Natural killer cell (primary cell): ENCODE results near the gene PI4K2A. TPM values are rescaled to one million over a fixed set of nuclear protein-coding genes. Genes with fewer than 3 reads are reported as not detected.
A peak's percentile ranks its signal among the peaks of the same experiment; 100 is the strongest.
"Not testable (repeated sequence)": the region's sequence is repeated elsewhere in the genome, so short reads cannot be mapped to it uniquely, and the experiment has no call there.

Experiments
- ATAC-seq, 3 donors: fragments of 150-1000 bp in 2 of 3; fragments of 200-7000 bp in 1 of 3; cut with Tn5 transposase; 1 replicate in 1 of 3; 2 replicates in 2 of 3; pipeline ENCODE4 v1.10.0; 2021; ENCODE audit warnings: mild to moderate bottlenecking in 2 of 3, moderate library complexity in 2 of 3
- DNase-seq, 2 donors: peaks; one replicate each; pipeline versions ENCODE4 v3.0.0 to v3.0.0-alpha.2; 2013 to 2021; ENCODE audit warnings: mixed read lengths in 1 of 2
- H3K27ac ChIP-seq: one replicate; pipeline ENCODE4 v1.5.1; 2013; ENCODE audit warnings: mild to moderate bottlenecking, low read length
- H3K27me3 ChIP-seq: one replicate; pipeline ENCODE4 v1.6.1; 2013; ENCODE audit warnings: low read length; ENCODE audit not compliant: control insufficient read depth, insufficient read depth
- H3K36me3 ChIP-seq: one replicate; pipeline ENCODE4 v1.6.1; 2013; ENCODE audit warnings: low read length; ENCODE audit not compliant: control insufficient read depth, insufficient read depth
- H3K4me1 ChIP-seq: one replicate; pipeline ENCODE4 v1.6.1; 2013; ENCODE audit warnings: low read length; ENCODE audit not compliant: control insufficient read depth, insufficient read depth
- H3K4me3 ChIP-seq: one replicate; pipeline ENCODE4 v1.5.1; 2013; ENCODE audit warnings: low read length
- H3K9me3 ChIP-seq: one replicate; pipeline ENCODE4 v1.6.1; 2013; ENCODE audit warnings: low read length; ENCODE audit not compliant: control insufficient read depth, insufficient read depth
- H3K27ac Mint-ChIP-seq, 2 donors: one replicate each; pipeline ENCODE4 v1.8.0; 2022; ENCODE audit warnings: mild to moderate bottlenecking in 2 of 2, mixed read lengths in 2 of 2, moderate library complexity in 1 of 2
- H3K27me3 Mint-ChIP-seq, 2 donors: one replicate each; pipeline ENCODE4 v1.8.0; 2022; ENCODE audit warnings: low read depth in 2 of 2, mixed read lengths in 2 of 2
- H3K36me3 Mint-ChIP-seq: one replicate; pipeline ENCODE4 v1.8.0; 2022; ENCODE audit warnings: mixed read lengths
- H3K4me1 Mint-ChIP-seq, 2 donors: one replicate each; pipeline ENCODE4 v1.8.0; 2022; ENCODE audit warnings: mixed read lengths in 2 of 2
- H3K4me3 Mint-ChIP-seq: one replicate; pipeline ENCODE4 v1.8.0; 2022; ENCODE audit warnings: mild to moderate bottlenecking, moderate library complexity, mixed read lengths
- H3K9me3 Mint-ChIP-seq, 2 donors: one replicate each; pipeline ENCODE4 v1.8.0; 2022; ENCODE audit warnings: mixed read lengths in 2 of 2
- WGBS: methylation state at CpG from one replicate; pipeline ENCODE4 v1.1.7; 2013; ENCODE audit warnings: missing lambda C conversion rate; ENCODE audit not compliant: insufficient coverage; 5-methylcytosine and 5-hydroxymethylcytosine counted together
- intact Hi-C: fragments of 100-400 bp; cut with micrococcal nuclease; formaldehyde crosslinking; loops from one replicate; pipeline ENCODE4 v1.14.2; 2022
- total RNA-seq, 4 donors: library from RNA; stranded (reverse); fragments of 120-200 nt in 1 of 4; gene quantifications; one replicate each; pipeline versions ENCODE4 v1.2.3 to v1.2.4, GENCODE V29; 2013 to 2022
- TF ChIP-seq, protein P1 (sequence below): fragments of 200-600 bp; IDR thresholded peaks from one replicate; pipeline ENCODE4 v1.8.0; 2022; ENCODE audit warnings: antibody characterized with exemption

The PI4K2A gene
- total RNA-seq, 3 donors from 2014 or later (not counting 1 experiment from before 2014, with no cell fraction given), result 41.3 to 66.1 (median 60.0) TPM

DNA sequence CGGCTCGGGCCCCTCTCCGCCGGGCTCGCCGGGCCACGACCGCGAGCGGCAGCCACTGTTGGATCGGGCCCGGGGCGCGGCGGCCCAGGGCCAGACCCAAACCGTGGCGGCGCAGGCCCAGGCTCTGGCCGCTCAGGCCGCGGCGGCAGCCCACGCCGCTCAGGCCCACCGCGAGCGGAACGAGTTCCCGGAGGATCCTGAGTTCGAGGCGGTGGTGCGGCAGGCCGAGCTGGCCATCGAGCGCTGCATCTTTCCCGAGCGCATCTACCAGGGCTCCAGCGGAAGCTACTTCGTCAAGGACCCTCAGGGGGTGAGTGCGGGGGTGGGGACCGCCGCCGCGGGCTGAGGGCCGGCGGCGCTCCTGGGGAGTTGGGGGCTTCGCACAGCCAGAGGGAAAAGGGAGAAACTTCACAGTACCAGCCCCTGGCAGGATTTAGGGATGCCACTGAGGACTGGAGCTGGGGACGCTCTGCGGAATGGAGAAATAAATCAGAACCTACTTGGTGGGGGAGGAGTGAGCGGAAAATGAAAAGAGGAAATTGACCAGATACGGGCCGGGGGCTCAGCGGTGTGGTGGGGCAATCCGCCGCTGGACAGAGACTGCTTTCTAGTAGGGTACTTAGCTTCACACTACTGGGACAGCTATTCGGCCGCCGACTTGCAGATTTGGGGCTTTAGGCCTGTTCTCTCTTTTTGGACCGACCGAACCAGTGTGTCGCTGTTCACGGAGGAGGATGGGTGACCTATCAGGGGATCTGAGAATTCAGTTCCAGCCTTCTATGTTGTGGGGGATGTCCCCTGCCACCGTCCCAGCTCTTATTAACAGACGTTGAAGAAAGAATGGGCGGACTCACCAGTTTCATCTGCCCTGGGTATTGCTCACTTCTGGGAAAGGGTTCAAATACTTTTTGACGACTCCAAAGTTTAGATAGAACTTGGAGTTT is 669 bp downstream of the PI4K2A start:
- H3K9me3 Mint-ChIP-seq, result no peaks in the 10 kb centered on the region
- peaks cover 0 to 2% of the 10 kb centered on the region in 2 donors for H3K27me3 Mint-ChIP-seq
- peaks cover 8% of the 10 kb centered on the region for H3K36me3 ChIP-seq
- H3K27ac ChIP-seq, result peak overlapping the region; percentile 57
- peak; percentile 33 to 37 for DNase-seq
- WGBS, result 2% methylated on average over 67 of the region's 67 CpGs
- peak overlapping the region; percentile 99 for H3K4me3 Mint-ChIP-seq
- TF ChIP-seq, protein P1, sequence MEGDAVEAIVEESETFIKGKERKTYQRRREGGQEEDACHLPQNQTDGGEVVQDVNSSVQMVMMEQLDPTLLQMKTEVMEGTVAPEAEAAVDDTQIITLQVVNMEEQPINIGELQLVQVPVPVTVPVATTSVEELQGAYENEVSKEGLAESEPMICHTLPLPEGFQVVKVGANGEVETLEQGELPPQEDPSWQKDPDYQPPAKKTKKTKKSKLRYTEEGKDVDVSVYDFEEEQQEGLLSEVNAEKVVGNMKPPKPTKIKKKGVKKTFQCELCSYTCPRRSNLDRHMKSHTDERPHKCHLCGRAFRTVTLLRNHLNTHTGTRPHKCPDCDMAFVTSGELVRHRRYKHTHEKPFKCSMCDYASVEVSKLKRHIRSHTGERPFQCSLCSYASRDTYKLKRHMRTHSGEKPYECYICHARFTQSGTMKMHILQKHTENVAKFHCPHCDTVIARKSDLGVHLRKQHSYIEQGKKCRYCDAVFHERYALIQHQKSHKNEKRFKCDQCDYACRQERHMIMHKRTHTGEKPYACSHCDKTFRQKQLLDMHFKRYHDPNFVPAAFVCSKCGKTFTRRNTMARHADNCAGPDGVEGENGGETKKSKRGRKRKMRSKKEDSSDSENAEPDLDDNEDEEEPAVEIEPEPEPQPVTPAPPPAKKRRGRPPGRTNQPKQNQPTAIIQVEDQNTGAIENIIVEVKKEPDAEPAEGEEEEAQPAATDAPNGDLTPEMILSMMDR, result no peak
- intact Hi-C loops, result loop anchor here (1.0 to 10.0 kb wide), 6 partner anchors 8 to 346 kb away; partner anchors contain the start of genes ARHGAP19, AVPI1, FRAT1 and MMS19
- peak overlapping the region; percentile 62 for H3K4me3 ChIP-seq
- peak overlapping the region; percentile 90 for H3K27ac Mint-ChIP-seq
- no peaks in the 10 kb centered on the region for H3K27me3 ChIP-seq
- ATAC-seq, result peak in 2 of 3 donors; percentile 15 to 17
- H3K4me1 ChIP-seq, result peaks cover 21% of the 10 kb centered on the region
- H3K9me3 ChIP-seq, result no peaks in the 10 kb centered on the region
- no peaks in the 10 kb centered on the region for H3K36me3 Mint-ChIP-seq
- H3K4me1 Mint-ChIP-seq, result peaks cover 29 to 34% of the 10 kb centered on the region in 2 donors

DNA sequence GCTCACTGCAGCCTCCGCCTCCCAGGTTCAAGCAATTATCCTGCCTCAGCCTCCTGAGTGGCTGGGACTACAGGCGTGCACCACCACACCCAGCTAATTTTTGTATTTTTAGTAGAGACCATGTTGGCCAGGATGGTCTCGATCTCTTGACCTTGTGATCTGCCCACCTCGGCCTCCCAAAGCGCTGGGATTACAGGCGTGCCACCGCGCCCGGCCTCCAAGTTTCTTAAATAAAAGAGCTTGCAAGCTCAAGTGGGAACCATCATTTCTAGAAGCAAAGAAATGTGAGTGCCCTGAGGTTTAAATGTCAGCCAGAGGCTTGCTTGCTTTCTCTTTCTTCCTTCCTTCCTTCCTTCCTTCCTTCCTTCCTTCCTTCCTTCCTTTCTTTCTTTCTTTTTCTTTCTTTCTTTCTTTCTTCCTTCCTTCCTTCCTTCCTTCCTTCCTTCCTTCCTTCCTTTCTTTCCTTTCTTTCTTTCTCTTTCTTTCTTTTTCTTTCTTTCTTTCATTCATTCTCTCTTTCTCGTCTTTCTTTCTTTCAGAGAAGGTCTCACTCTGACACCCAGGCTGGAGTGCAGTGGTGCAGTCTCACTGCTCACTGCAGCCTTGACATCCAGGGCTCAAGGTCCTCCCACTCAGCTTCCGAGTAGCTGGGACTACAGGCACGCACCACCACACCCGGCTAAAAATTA is 2.1 kb downstream of the PI4K2A start:
- H3K4me1 ChIP-seq, result peaks cover 21% of the 10 kb centered on the region
- DNase-seq, H3K36me3 Mint-ChIP-seq, H3K4me3 ChIP-seq, ATAC-seq, H3K27me3 Mint-ChIP-seq, H3K9me3 ChIP-seq, H3K9me3 Mint-ChIP-seq, H3K36me3 ChIP-seq, H3K27me3 ChIP-seq, H3K27ac ChIP-seq: not testable (repeated sequence)
- Mint-ChIP-seq H3K4me1 (peaks cover 32 to 42% of the 10 kb centered on the region in 2 donors), H3K4me3 (peak overlapping the region; percentile 99), H3K27ac (peak overlapping the region; percentile 63 to 90)
- 95% methylated on average over 13 of the region's 13 CpGs for WGBS
- intact Hi-C loops, result loop anchor here (5.0 to 10.0 kb wide), 3 partner anchors 145 to 348 kb away; partner anchors contain the start of genes ARHGAP19, MMS19 and UBTD1

DNA sequence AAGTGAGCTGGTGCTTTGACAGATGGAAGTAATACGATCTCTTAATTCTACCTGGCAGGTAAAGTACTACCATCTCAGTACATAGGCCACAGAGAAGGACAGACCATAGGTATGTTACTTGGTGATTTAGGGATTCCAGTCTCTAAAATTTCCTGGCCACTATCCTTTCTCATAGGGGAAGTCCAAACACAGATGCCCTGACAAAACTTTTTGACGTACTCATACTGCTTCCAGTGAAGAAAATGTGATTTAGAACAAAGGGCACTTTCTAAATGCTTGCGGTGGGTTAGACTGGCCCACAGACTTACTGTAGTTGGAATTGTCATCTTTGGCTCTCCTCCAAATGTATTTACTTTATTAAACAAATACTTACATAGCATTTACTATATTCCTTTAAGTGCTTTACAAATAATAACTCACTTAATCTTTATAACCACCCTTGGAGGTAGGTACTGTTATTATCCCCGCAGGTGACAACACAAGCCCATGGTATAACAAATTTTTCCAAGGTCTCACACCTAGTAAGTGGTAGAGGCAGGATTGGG is 3.0 kb downstream of the PI4K2A start:
- Mint-ChIP-seq H3K9me3 (no peaks in the 10 kb centered on the region), H3K4me3 (peak overlapping the region; percentile 61), H3K27me3 (peaks cover 0 to 1% of the 10 kb centered on the region in 2 donors), H3K4me1 (peaks cover 38 to 47% of the 10 kb centered on the region in 2 donors), H3K27ac (peak overlapping the region; percentile 63 to 90), H3K36me3 (no peaks in the 10 kb centered on the region)
- H3K27me3 ChIP-seq, result no peaks in the 10 kb centered on the region
- no peak overlapping the region for H3K27ac ChIP-seq
- ATAC-seq (no peak), DNase-seq (no peak)
- intact Hi-C loops, result loop anchor here (5.0 to 10.0 kb wide), 3 partner anchors 146 to 349 kb away; partner anchors contain the start of genes ARHGAP19, MMS19 and UBTD1
- H3K4me1 ChIP-seq, result peaks cover 29% of the 10 kb centered on the region
- 100% methylated on average over 2 of the region's 4 CpGs for WGBS
- peaks cover 9% of the 10 kb centered on the region for H3K36me3 ChIP-seq
- TF ChIP-seq, protein P1, result no peak
- no peaks in the 10 kb centered on the region for H3K9me3 ChIP-seq
- H3K4me3 ChIP-seq, result no peak overlapping the region
